GM18867 (cell line): ENCODE measurements around the gene OR52N4.
"Not testable (repeated sequence)": the region's sequence is repeated elsewhere in the genome, so short reads cannot be mapped to it uniquely, and the experiment has no call there.

Experiments used
- ATAC-seq: cut with Tn5 transposase; IDR thresholded peaks from one replicate; pipeline ENCODE4 v1.9.1; 2021; ENCODE audit warnings: mild to moderate bottlenecking, moderate library complexity; ENCODE audit not compliant: unreplicated experiment

Gene OR52N4

GRCh38 chr11:5753943-5754342 is at the start of gene OR52N4:
Gene OR52N4, plus strand, starts transcription at chr11:5754243. Its CDS starts 498 bp downstream, at chr11:5754741.
- no peak for ATAC-seq

- no peak for ATAC-seq
Observed at GRCh38 chr11:5705688-5706087, 48.4 kb upstream of the OR52N4 start.

- no peak for ATAC-seq
Observed at GRCh38 chr11:5712507-5712906, 41.5 kb upstream of the OR52N4 start.

DNA sequence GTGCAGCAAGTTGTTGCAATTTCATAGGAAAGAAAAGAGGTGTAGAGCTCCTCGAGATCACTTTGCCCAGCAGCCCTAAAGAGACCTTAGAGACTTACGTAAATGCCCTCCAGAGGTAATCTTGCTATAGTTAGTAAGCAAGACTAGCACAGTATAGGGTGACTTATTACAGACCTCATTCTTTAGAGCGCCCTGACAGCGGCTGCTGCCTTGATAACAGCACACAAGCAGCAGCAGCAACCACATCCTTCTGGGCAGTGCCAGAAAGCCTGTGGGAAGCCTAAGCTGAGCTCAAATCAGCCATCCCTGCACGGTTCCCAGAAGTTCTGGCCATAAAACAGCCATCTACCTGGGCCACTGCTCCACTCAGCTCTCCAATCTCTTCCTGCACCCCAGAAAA is 40.3 kb upstream of the OR52N4 start:
- no peak for ATAC-seq

DNA sequence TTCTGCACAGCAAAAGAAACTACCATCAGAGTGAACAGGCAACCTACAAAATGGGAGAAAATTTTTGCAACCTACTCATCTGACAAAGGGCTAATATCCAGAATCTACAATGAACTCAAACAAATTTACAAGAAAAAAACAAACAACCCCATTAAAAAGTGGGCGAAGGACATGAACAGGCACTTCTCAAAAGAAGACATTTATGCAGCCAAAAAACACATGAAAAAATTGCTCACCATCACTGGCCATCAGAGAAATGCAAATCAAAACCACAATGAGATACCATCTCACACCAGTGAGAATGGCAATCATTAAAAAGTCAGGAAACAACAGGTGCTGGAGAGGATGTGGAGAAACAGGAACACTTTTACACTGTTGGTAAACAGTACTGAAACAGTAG is 37.5 kb upstream of the OR52N4 start:
- not testable (repeated sequence) for ATAC-seq

- ATAC-seq, result no peak
Observed at GRCh38 chr11:5719703-5720495, 34.1 kb upstream of the OR52N4 start.

GRCh38 chr11:5722622-5723021 is 31.4 kb upstream of the OR52N4 start:
- ATAC-seq, result no peak

DNA sequence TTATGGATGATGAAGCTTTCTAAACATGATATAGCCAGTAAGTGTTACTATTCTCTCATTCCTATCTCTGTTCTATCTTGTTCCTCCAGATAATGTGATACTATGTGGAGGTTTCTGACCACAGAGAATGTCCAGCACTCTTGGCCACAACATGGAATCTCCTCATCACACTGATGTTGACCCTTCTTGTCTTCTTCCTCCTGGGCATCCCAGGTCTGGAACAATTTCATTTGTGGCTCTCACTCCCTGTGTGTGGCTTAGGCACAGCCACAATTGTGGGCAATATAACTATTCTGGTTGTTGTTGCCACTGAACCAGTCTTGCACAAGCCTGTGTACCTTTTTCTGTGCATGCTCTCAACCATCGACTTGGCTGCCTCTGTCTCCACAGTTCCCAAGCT is 27.7 kb upstream of the OR52N4 start:
- no peak for ATAC-seq

DNA sequence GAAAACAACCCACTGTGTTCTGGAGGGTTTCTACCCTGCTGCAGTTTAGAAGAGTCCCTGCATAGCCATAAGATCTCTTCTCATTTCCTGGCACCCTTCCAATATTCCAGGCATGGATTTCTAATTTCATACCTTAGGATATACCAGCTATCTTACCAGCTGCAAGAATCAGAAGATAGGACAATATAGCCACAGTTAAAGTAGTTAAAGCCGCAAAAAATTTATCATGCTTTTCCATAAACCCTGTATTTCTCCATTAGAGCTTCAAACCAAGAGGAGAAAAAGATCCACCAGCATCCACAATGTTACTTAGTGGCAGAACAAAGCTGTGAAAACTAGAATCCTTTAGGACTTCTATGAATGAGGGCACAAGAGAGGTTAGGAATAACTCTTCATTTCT is 26.4 kb upstream of the OR52N4 start:
- no peak for ATAC-seq

DNA sequence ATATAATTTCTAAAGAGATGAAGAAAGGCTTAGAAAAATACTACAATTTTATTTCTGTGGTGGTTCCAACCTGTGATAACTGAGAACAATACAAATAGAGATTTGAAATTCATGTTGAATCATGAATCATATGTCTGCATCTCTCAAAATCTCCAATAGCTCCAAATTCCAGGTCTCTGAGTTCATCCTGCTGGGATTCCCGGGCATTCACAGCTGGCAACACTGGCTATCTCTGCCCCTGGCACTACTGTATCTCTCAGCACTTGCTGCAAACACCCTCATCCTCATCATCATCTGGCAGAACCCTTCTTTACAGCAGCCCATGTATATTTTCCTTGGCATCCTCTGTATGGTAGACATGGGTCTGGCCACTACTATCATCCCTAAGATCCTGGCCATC is 17.6 kb upstream of the OR52N4 start, which contains the start of gene OR56B1:
Gene OR56B1 (plus strand): TSS at position 53 of the 400 bp plus-strand sequence. CDS start 69 bp downstream, at position 122.
- ATAC-seq, result no peak

DNA sequence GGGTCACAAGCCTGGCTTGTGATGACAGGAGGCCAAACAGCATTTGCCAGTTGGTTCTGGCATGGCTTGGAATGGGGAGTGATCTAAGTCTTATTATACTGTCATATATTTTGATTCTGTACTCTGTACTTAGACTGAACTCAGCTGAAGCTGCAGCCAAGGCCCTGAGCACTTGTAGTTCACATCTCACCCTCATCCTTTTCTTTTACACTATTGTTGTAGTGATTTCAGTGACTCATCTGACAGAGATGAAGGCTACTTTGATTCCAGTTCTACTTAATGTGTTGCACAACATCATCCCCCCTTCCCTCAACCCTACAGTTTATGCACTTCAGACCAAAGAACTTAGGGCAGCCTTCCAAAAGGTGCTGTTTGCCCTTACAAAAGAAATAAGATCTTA is 17.0 kb upstream of the OR52N4 start:
- no peak for ATAC-seq

DNA sequence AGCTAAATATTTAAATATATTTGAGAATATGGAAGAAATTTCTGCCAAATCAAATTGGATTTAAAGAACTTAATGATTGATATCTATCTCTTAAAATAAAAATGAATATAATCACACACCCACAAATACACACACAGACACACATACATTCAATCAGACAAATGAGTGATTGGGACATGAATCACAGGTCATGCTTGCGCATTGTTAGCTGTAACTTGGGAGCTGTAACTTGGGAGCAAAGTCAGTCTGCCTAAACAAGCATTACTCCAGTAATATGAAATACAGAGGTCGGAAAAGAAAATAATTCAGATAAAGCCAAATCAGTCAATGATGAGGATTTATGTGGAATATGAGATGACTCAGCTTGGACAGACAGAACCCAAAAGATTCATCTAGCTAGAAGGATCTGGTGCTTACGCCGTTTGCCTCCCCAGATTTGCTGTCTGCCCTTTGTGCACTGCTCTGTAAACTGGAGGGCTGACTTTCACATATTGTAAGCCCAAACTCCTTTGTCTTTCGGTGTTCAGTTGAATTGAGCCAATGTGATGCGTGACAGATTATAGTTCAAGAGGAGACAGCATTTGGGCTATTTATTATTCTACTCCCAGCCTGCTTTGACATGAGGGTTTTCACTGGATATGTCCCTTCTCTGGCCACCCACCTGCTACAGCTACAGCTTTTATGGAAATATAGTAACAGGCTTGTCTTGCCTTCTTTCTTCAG is 16.2 kb upstream of the OR52N4 start:
- ATAC-seq, result no peak

- ATAC-seq, result no peak
Observed at GRCh38 chr11:5738431-5738830, 15.6 kb upstream of the OR52N4 start.

DNA sequence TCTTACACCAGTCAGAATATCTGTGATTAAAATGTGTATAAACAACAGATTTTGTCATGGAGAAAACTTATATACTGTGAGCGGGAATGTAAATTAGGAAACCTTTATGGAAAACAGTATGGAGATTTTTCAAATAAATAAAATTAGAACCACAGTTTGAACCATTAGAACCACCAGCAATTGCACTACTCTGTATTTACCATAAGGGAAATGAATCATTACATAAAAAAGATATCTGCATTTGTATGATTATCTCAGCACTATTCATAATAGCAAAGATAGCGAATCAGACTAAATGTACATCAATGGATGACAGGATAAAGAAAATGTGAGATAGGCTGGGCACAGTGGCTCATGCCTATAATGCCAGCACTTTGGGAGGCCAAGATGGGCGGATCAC is 7.4 kb upstream of the OR52N4 start:
- no peak for ATAC-seq

DNA sequence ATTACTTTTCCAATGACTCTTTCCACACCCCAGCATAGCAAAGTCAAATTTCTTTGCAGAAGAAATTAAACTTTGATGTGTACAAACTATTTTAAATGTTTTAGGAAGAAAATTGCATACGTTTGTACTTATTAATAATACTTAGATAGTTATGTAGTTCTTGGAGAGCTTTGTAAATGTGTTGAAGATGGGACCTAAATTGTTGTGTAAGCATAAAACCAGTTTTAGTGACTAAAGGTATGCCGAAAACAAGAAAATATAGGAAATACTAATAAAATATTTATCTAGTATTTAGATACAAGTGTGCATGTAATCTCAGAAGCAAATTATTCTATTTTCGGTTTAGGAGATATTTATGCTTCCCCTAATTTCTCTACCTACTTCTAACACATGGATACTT is 4.2 kb upstream of the OR52N4 start:
- ATAC-seq, result no peak

DNA sequence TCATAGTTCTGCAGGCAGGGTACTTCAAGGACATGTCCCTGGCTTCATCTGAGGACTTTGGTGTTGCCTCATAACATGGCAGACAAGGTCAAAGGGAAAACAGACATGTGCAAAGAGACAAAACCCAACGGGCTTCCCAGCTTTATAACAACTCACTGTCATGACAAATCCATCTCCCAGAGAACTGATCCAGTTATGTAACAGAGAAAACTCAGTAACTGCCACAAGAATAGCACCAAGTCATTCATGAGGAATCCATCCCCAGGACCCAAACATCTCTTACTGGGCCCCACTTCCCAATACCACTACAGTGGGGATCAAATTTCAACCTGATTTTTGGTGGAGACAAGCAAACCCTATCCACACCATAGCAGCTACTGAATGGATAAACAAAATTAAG is 13.0 kb downstream of the OR52N4 start:
- ATAC-seq, result no peak

DNA sequence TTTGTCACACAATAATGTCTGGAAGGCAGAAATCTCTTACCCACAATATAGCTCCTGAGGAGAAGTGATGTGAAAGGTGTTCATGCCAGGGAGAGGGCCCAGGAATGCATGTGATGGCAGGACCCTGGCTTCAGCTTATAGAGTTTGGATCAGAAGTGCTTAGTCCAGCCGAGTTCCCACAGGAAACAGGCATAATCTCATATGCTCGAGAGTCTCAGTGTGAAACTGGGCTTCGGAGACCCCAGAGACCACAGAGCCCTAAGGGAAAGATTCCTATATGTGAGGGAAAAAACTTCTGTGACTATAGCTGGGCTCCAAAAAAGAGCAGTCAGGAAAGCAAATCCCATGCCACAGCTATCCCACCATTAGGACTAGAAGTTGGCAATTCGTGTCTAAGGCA is 29.2 kb downstream of the OR52N4 start, which contains the start of gene OR52N5:
Gene OR52N5 (minus strand): TSS at position 101 of the 400 bp plus-strand sequence. CDS start 4,721 bp downstream, outside the sequence.
- no peak for ATAC-seq

DNA sequence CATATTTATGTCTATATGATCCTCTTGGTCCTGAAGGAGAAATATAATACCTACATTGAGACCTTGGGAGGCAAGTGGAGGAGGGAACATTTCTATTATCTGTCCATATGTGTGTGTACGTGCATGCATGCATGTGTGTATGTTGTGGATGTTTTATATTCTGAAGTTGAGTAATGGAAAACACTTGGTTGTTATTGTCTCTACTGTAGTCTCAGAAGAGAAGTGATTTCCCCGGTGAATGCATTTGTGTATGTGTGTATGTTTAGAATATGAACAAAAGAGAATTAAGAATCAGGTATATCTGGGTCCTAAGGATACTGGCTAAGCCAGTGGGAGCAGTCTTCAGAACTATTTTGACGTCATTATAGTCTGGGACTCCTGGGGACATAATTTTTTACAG is 37.1 kb downstream of the OR52N4 start, which contains the start of gene OR52N1:
Gene OR52N1 (minus strand): TSS at position 101 of the 400 bp plus-strand sequence. CDS start 2,449 bp downstream, outside the sequence.
- no peak for ATAC-seq

GRCh38 chr11:5796541-5796940 is 42.5 kb downstream of the OR52N4 start:
- no peak for ATAC-seq

- no peak for ATAC-seq
Observed at GRCh38 chr11:5803982-5804381, 49.9 kb downstream of the OR52N4 start.
